ENCODE data around the gene NCLN.
"Not testable (repeated sequence)": the region's sequence is repeated elsewhere in the genome, so short reads cannot be mapped to it uniquely, and the experiment has no call there.

The NCLN gene

GRCh38 chr19:3183721-3184641 is 1.7 kb upstream of the NCLN start:
- DNase-seq (ENCODE audit: extremely low read depth in 1 of 2, low read depth in 1 of 2): no peak

DNA sequence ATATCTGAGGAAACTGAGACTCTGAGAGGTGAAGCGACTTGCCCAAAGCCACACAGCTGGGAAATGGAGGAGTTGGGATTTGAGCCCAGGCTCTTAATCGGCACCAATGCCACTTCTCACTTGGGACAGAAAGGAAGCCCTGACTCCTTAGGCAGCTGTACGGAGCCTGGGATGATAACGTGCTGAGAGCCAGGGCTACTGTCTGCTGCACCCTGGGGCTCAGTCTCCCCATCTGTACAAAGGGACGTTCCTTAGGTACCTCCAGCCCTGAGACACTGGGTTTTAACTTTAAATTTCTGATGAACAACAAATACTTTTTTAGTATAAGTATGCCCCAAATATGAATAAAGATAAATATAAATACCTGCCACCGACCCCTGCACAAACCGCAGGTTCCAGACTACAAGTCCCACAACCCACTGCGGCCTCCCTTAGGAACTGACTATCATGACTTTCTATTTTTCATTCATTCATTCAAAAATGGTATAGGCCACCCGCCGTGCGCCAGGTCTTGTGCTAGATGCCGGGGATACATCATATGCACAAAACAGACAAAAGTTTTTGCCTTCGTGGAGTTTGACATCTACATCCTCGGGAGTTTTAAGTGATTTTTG is 776 bp upstream of the NCLN start:
- DNase-seq (ENCODE audit: extremely low read depth in 1 of 2, low read depth in 1 of 2): peak in 1 of 2 donors; percentile 51

DNA sequence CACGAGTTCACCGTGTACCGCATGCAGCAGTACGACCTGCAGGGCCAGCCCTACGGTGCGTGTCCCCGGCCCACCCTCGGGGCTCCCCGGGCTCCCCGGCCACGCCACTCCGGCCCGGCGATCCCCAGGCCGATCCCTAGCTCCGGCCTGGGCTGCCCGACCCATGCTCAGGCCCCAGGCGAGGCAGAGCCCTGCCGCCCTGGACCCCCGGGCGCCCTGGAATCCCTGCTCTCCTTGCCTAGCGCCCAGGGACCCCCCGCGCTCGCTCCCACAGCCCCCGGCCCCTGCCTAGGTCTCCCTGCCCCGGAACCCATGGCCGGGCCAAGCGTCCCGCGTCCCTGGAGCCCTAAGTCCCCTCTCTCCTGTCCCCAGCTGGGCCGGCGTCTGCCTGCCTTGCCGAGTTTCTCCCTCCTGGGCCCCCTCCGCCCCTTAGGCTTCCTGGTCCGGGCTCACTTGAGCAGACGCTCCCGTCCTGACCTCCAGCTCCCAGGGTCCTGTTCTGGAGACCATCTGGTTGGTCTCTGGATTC is 494 bp downstream of the NCLN start:
- no peak for DNase-seq (ENCODE audit: extremely low read depth in 1 of 2, low read depth in 1 of 2)

- no peak for DNase-seq (ENCODE audit: extremely low read depth in 1 of 2, low read depth in 1 of 2)
These were observed 1.3 kb downstream of the NCLN start for GRCh38 chr19:3186891-3187661.

DNA sequence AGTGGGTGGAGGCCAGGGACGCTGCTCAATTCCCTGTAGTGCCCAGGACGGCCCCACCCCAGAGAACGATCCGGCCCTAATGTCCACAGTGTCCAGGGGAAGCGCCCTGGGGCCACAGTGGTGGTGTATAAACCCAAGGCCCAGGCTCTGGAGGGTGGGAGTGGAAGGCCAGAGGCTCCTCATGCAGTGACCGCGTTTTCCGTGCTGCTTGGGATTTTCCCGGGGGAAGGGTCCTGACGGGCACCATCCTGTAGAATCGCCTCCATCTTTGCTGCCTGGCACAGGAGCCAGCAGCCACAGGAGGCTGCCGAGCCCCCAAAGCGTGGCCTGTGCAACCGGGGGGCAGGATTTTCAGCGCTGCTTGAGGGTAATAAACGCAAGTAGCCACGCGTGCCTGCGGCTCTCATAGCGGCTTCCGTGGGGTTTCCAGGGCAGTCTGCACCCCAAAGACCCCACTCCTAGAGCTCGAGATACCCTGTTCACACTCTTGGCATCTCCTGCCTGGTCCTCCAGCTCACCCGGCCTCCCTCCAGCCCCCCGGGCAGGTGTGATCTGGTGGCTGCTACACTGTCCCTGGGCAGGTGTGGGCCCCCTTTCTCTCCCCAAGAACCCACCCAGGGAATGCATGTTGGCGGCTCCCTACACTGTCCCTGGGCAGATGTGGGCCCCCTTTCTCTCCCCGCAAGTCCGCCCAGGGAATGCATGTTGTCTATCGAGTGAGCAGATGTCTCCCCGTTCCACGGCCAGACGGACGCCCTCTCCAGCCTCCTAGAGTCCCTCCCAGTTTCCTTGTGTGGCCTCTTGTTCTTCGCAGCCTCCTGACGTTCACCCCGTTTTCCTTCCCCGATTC is 2.2 kb downstream of the NCLN start:
- DNase-seq (ENCODE audit: extremely low read depth in 1 of 2, low read depth in 1 of 2): no peak

- DNase-seq (ENCODE audit: extremely low read depth in 1 of 2, low read depth in 1 of 2): no peak
These were observed 3.2 kb downstream of the NCLN start for GRCh38 chr19:3188627-3189596.

- DNase-seq (ENCODE audit: extremely low read depth in 1 of 2, low read depth in 1 of 2): no peak
These were observed 4.2 kb downstream of the NCLN start for GRCh38 chr19:3189702-3190469.

- no peak for DNase-seq (ENCODE audit: extremely low read depth in 1 of 2, low read depth in 1 of 2)
These were observed 4.7 kb downstream of the NCLN start for GRCh38 chr19:3190470-3190770.

DNA sequence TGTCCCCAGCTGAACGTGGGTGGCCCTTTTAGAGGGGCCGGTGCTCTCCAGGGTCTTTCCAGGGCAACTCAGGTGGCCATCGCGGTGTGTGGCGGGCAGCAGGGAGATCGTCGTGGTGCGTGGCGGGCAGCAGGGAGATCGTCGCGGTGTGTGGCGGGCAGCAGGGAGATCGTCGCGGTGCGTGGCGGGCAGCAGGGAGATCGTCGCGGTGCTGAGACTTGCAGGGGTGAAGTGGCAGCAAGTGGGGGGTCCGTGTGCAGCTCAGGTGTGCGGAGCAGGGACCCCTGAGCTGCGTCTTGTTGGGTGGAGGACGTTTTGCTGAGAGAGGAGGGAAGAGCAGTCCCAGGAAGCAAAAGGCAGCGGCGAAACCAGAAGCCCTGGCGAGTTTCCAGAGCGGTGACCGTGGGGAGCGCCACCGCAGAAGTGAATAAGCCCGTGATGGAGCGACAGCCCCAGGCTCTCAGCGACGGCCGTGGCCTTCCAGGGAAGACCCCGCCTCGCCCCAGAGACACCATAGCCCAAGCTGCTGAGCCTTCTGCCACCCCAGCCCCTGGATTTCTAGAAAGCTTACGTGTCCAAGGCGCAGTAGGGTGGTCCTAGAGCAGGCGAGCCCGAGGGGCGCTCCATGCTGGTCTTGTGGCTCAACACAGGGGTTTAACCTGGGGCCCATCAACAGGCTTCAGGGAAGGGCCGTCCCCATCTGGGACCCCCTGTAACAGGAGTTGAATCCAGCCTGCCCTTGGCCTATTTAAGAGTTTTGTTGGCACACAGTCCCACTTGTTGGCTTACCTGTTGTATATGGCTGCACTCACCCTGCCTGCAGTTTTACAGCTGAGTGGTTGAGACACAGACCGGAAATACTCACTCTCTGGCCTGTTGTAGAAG is 5.4 kb downstream of the NCLN start:
- no peak for DNase-seq (ENCODE audit: extremely low read depth in 1 of 2, low read depth in 1 of 2)

DNA sequence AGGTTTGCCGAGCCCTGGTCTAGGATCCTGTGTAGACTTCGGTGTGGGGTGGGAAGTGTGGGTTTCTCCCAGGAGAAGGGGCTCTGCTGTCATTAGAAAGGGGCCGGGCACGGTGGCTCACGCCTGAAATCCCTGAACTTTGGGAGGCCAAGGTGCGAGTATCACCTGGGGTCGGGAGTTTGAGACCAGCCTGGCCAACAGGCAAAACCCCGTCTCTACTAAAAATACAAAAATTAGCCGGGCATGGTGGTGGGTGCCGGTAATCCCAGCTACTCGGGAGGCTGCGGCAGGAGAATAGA is 6.0 kb downstream of the NCLN start:
- not testable (repeated sequence) for DNase-seq (ENCODE audit: extremely low read depth in 1 of 2, low read depth in 1 of 2)

GRCh38 chr19:3192228-3192635 is 6.5 kb downstream of the NCLN start:
- DNase-seq (ENCODE audit: extremely low read depth in 1 of 2, low read depth in 1 of 2): no peak

GRCh38 chr19:3192684-3193083 is 7.0 kb downstream of the NCLN start:
- no peak for DNase-seq (ENCODE audit: extremely low read depth in 1 of 2, low read depth in 1 of 2)

DNA sequence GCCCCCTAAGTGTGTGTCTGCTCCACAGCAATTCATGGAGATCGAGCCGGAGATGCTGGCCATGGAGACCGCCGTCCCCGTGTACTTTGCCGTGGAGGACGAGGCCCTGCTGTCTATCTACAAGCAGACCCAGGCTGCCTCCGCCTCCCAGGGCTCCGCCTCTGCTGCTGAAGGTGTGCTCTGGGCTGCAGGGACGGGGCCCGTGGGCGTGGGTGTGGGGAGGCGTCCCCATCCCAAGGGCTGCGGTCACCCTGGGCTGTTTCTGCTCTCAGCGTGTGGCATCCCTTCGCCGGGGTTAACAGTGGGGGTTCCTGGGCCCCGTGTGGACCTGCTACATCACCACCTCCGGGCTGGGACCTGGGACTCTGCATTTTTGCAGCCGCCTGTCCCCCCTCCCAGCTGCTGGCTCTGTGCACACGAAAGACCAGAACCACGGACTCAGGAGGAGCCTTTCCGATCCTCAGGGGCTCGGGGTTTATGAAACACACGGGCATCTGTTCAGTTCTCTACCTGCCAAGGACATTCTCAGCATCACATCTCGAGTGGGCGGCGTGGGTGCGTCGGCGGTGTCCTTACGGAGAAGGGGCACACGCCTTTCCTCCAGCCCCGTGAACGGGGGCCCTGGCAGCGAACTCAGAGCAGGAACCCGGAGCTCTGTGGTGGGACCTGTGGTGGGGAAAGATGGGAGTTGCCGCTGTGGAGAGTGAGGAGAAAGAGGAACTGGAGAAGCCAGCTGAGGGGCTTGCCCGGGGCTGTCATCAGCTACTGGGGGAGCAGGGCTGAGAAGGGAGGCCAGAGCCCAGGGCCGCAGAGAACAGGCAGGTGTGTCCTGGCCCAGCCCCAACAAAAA is 7.8 kb downstream of the NCLN start:
- no peak for DNase-seq (ENCODE audit: extremely low read depth in 1 of 2, low read depth in 1 of 2)

GRCh38 chr19:3194106-3195087 is 8.7 kb downstream of the NCLN start:
- DNase-seq (ENCODE audit: extremely low read depth in 1 of 2, low read depth in 1 of 2): no peak

GRCh38 chr19:3196064-3196932 is 10.6 kb downstream of the NCLN start:
- DNase-seq (ENCODE audit: extremely low read depth in 1 of 2, low read depth in 1 of 2): no peak
